Osteocyte (in vitro differentiated cells): ENCODE results near the gene FAM89A. TPM values are rescaled to one million over a fixed set of nuclear protein-coding genes. Genes with fewer than 3 reads are reported as not detected.

Source experiments
- DNase-seq: peaks from one replicate; pipeline ENCODE4 v3.0.0; 2021; ENCODE audit warnings: mixed read lengths; ENCODE audit not compliant: unreplicated experiment; ENCODE audit errors: extremely low spot score
- H3K27ac Mint-ChIP-seq: one replicate; pipeline ENCODE4 v1.8.0; 2021; ENCODE audit warnings: mild to moderate bottlenecking, mixed read lengths; ENCODE audit not compliant: unreplicated experiment
- H3K27me3 Mint-ChIP-seq: one replicate; pipeline ENCODE4 v1.8.0; 2021; ENCODE audit warnings: mixed read lengths; ENCODE audit not compliant: unreplicated experiment
- H3K36me3 Mint-ChIP-seq: one replicate; pipeline ENCODE4 v1.8.0; 2021; ENCODE audit warnings: mixed read lengths; ENCODE audit not compliant: unreplicated experiment
- H3K4me1 Mint-ChIP-seq: one replicate; pipeline ENCODE4 v1.8.0; 2021; ENCODE audit warnings: mixed read lengths; ENCODE audit not compliant: unreplicated experiment
- H3K4me3 Mint-ChIP-seq: one replicate; pipeline ENCODE4 v1.8.0; 2021; ENCODE audit warnings: mild to moderate bottlenecking, moderate library complexity, mixed read lengths; ENCODE audit not compliant: unreplicated experiment
- H3K9me3 Mint-ChIP-seq: one replicate; pipeline ENCODE4 v1.8.0; 2021; ENCODE audit warnings: mixed read lengths; ENCODE audit not compliant: unreplicated experiment
- CTCF ChIP-seq: fragments of 200-600 bp; sonication (generic); IDR thresholded peaks from 2 replicates; pipeline ENCODE4 v1.5.0; 2021; ENCODE audit warnings: antibody characterized with exemption, mild to moderate bottlenecking, moderate library complexity
- total RNA-seq: library from RNA; stranded (reverse); gene quantifications from 2 replicates; pipeline ENCODE4 v1.2.1, GENCODE V29; 2021

Gene FAM89A
- total RNA-seq, 1 donor from 2014 or later = 14.8 TPM

GRCh38 chr1:231068762-231069161 is 28.7 kb upstream of the FAM89A start:
- no peak for TF ChIP-seq CTCF
- H3K27ac Mint-ChIP-seq = no peak overlapping the region

GRCh38 chr1:231065510-231066241 is 25.6 kb upstream of the FAM89A start:
- H3K4me1 Mint-ChIP-seq = peaks cover 2% of the 10 kb centered on the region
- no peak overlapping the region for H3K4me3 Mint-ChIP-seq
- no peaks in the 10 kb centered on the region for H3K36me3 Mint-ChIP-seq
- H3K9me3 Mint-ChIP-seq = peaks cover 3% of the 10 kb centered on the region
- H3K27me3 Mint-ChIP-seq = peaks cover 2% of the 10 kb centered on the region
- no peak for TF ChIP-seq CTCF
- DNase-seq = no peak
- no peak overlapping the region for H3K27ac Mint-ChIP-seq

More at GRCh38 chr1:231068762-231069161, 28.7 kb upstream of the FAM89A start:
- H3K4me3 Mint-ChIP-seq = no peak overlapping the region
- peaks cover 3% of the 10 kb centered on the region for H3K9me3 Mint-ChIP-seq
- no peak for DNase-seq
- no peaks in the 10 kb centered on the region for H3K36me3 Mint-ChIP-seq
- H3K4me1 Mint-ChIP-seq = no peaks in the 10 kb centered on the region
- H3K27me3 Mint-ChIP-seq = peaks cover 2% of the 10 kb centered on the region

GRCh38 chr1:231064418-231064817 is 24.4 kb upstream of the FAM89A start:
- Mint-ChIP-seq H3K36me3 (no peaks in the 10 kb centered on the region), H3K4me3 (no peak overlapping the region), H3K27ac (no peak overlapping the region), H3K4me1 (peaks cover 8% of the 10 kb centered on the region), H3K9me3 (peaks cover 3% of the 10 kb centered on the region), H3K27me3 (peaks cover 2% of the 10 kb centered on the region)
- DNase-seq = no peak
- no peak for TF ChIP-seq CTCF

- no peak for DNase-seq
- no peak overlapping the region for H3K4me3 Mint-ChIP-seq
- H3K9me3 Mint-ChIP-seq = peaks cover 3% of the 10 kb centered on the region
- no peak overlapping the region for H3K27ac Mint-ChIP-seq
- peaks cover 2% of the 10 kb centered on the region for H3K27me3 Mint-ChIP-seq
- peaks cover 10% of the 10 kb centered on the region for H3K4me1 Mint-ChIP-seq
- no peaks in the 10 kb centered on the region for H3K36me3 Mint-ChIP-seq
- TF ChIP-seq CTCF = no peak
Measured at GRCh38 chr1:231063331-231063730, 23.3 kb upstream of the FAM89A start.

GRCh38 chr1:231062500-231063270 is 22.6 kb upstream of the FAM89A start:
- H3K27ac Mint-ChIP-seq = no peak overlapping the region
- no peak for TF ChIP-seq CTCF
- H3K36me3 Mint-ChIP-seq = no peaks in the 10 kb centered on the region
- H3K27me3 Mint-ChIP-seq = peaks cover 2% of the 10 kb centered on the region
- peaks cover 3% of the 10 kb centered on the region for H3K9me3 Mint-ChIP-seq
- no peak overlapping the region for H3K4me3 Mint-ChIP-seq
- peaks cover 10% of the 10 kb centered on the region for H3K4me1 Mint-ChIP-seq
- DNase-seq = no peak
